PC-3 (cell line): ENCODE results near the gene PRC1.

Source experiments
- CTCF ChIP-seq: fragments of 300-600 bp; sonication (generic); conservative IDR thresholded peaks from 2 replicates; pipeline ENCODE4 v1.5.1; 2017; ENCODE audit warnings: antibody characterized with exemption, low read depth, mild to moderate bottlenecking, low read length
- EZH2 ChIP-seq: fragments of 300-600 bp; sonication (generic); IDR thresholded peaks from one replicate; pipeline ENCODE4 v1.6.1; 2017; ENCODE audit warnings: antibody characterized with exemption, mild to moderate bottlenecking, low read length; ENCODE audit not compliant: unreplicated experiment

GRCh38 chr15:90939756-90940155 lies 54.6 kb downstream of the PRC1 start:
- no peak for TF ChIP-seq CTCF
- TF ChIP-seq EZH2: no peak
